ENCODE data around the gene POLA2.

- no peak for TF ChIP-seq POLR2A (IDR thresholded peaks at IDR 0.05)
- no peak for TF ChIP-seq CTCF (IDR thresholded peaks at IDR 0.05)
These were observed 62.1 kb downstream of the POLA2 start for GRCh38 chr11:65323813-65324212.

All from esophagus squamous epithelium (tissue), 4 donors.